Renal cortex interstitium (tissue), 11 donors: ENCODE measurements around the gene PNPLA5. TPM values are rescaled to one million over a fixed set of nuclear protein-coding genes. Genes with fewer than 3 reads are reported as not detected.

Experiments
- DNase-seq, 11 donors: peaks; one replicate each; pipeline ENCODE4 v3.0.0-alpha.2; 2013; ENCODE audit warnings: low read depth in 9 of 11, low spot score in 4 of 11; ENCODE audit errors: extremely low read depth in 1 of 11
- polyA plus RNA-seq, 3 donors: library from polyadenylated mRNA; unstranded; fragments of 120-200 nt; gene quantifications; one replicate each; pipeline ENCODE4 v1.2.1, GENCODE V29; 2013; ENCODE audit not compliant: insufficient read length in 3 of 3

PNPLA5 gene
- polyA plus RNA-seq, 3 donors: 0.07 to 0.18 TPM; not detected in 1

DNA sequence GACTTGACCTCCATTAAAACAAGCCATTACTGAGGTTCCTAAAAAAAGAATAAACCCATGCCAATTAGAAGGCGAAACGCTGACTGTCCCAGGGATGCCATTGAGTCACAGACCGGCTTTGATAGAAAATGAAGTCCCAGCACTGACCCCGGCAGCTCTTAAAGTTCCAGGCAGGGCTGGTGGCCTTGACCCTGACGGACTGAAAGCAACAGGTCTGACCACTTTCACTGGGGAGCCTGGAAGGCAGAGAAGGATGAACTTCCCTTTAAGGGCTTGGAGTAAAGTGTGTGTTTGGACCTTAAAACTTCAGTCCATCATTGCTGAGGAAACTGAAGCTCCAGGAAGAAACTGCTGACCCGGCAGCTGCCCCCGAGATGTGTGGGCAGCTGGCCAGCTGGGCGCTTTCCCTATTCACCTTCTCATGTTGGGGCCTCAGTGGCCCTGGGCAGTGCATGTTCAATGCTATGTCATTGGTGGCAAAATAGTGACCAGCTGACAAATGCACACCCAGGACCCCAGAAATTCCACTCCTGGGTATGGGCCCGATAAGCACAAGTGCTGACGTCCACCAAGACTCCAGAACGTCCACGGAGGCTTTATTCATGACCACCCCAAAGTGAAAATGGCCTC is 60.8 kb downstream of the PNPLA5 start:
- no peak for DNase-seq

DNA sequence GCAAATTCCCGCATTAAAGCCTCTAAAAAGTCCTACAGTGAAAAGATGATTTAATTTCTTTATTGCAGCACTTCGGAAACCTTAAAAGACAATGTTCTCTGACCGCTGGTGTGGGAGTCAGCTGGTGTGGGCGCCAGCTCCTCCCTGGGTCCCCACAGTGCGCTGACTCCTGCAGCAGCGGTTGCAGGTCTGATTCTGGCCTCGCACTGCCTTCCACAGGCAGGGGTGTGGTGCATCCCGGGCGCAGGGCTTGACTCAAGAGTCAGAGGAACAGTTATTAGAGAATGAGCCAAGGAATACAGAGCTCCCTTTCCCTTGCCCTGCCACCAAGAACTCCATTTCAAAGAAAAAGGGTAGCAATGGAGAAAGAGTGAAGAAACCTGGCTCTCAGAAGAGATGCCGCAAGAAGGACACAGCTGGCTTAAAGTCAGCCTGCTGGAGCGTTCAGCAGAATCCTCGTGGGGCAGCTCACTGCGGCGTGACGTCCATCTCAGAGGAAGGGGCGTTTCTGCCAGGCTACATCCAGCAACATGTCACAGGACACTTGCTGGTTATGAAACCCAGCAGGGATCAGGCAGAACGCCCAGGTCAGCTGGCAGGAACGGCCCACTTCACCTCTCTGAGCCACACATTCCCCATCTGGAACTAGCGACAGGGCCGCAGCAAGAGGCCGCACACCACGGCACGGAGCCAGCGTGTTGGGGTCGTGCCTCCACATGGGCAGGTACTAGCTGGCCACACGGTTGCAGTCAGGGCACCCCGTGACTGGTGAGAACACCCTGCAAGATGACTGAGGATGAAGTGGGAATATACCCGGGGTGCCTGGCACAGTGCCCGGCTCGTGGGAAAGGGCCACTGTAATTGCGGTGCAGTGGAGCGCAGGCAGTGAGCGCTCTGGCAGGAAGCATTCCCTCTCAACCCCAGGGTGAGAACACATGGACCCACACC is 61.6 kb downstream of the PNPLA5 start:
- no peak for DNase-seq

Other genes starting within 250 kb of the PNPLA5 start
- gene EFCAB6, start 79.7 kb downstream of the PNPLA5 start, polyA plus RNA-seq: 1 to 10 TPM; 4.5 to 5.7 (median 5.3) TPM
- gene SULT4A1, start 29.5 kb downstream of the PNPLA5 start, polyA plus RNA-seq: 1 to 10 TPM; 2.9 to 5.6 (median 3.2) TPM
- gene PNPLA3, start 31.8 kb upstream of the PNPLA5 start, polyA plus RNA-seq: 1 to 10 TPM; 2.0 to 2.4 (median 2.1) TPM
- 10 to 100 TPM; 64.5 to 65.7 (median 65.2) TPM for gene SAMM50, start 63.4 kb upstream of the PNPLA5 start, polyA plus RNA-seq
- gene PARVB, start 132.3 kb upstream of the PNPLA5 start, polyA plus RNA-seq: 10 to 100 TPM; 16.2 to 21.7 (median 20.2) TPM